ENCODE results near the gene LIMS4.
"Not testable (repeated sequence)": the region's sequence is repeated elsewhere in the genome, so short reads cannot be mapped to it uniquely, and the experiment has no call there.

LIMS4 gene

DNA sequence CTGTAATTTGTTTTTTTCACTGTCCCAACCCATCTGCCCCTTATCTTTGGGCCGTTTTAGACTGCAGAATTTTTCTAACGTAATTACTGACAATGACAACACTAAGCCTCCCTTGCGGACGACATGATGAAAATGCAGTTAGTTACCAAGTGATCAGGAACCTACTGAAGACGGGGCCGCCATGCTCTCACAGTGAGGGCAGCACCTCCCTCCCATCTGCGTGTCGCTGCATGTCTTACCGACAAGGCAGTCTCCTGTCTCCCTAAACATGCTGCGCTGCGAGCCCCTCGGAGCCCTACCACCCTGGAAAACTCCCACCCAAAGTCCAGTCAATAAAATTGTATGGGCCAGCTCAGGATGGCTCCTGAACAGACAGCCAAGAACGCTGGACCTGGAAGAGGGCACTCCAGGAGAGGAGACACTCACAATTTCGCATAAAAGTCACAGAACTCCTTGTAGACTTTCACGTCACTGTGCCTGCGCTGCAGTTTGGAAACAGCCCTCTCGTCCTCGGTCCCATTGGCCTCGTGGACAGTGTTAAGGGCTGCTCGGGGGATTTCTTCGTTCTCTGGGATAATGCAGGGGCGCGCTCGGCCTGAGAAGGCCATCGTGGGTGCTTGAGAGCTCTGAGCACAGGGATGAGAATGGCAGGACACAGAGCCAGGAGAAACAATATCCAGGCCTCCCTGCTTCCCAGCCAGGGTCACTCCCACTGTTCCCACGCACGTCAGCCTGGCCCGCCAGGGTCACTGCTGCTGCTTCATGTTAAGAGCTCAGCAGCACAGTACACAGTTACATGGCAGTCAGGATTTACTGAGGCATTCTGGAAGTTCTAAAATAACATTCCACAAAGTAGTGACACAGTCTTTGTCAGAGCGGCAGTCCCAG lies at the start of gene LIMS4:
Gene LIMS4, minus strand, starts transcription at position 646 of the 888 bp plus-strand sequence. Its CDS starts 38 bp downstream, at position 608.
- not testable (repeated sequence) for DNase-seq (ENCODE audit: low read depth)

DNA sequence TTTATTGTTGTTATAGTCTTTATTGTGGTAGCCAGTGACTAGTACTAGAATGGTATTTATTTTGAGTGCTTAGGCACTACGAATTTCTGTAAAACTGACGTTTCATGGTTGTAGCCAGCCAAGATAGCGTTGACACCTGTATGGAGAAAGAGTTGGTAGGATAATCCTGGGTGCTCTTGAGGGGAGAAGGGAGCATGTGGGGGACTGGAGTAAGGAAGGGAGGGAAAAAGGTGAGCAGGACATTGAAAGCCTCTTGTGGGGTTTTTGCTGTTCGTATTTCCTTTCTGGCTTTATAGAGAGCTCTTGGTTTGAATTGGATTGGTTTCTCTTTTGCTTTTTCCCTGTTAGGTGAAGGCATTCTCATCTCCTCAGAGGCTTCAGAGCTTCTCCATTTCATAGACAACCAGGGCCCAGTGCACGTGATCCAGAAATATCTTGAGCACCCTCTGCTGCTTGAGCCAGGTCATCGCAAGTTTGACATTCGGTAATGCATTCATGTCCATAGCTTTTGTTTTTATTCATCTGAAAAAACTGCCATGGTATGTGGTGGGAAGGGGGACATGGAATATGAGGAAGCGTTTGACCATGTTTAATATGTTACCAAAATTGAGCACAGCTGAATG lies 27.2 kb upstream of the LIMS4 start:
- DNase-seq (ENCODE audit: low read depth), result not testable (repeated sequence)

DNA sequence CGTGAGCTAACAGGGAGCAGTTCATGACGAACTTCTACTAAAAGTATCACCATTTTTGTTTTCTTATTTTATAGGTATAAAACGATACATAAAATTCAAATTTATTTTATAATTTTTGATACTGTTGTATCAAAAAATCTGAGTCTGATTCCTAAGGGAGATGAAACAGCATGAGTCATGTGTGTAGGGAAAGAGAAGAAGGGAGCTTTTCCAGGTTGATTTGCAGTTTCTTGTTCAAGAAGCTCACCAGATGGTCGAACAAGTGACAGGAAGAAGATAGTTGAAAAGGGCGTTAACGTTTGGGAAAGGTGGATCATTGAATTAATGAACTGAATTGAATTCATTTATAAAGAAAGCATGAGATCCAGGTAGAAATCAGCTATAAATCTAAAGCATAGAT lies 23.4 kb upstream of the LIMS4 start:
- DNase-seq (ENCODE audit: low read depth), result not testable (repeated sequence)

GRCh38 chr2:110494488-110494887 lies 21.9 kb upstream of the LIMS4 start:
- DNase-seq (ENCODE audit: low read depth), result not testable (repeated sequence)

GRCh38 chr2:110488991-110489390 lies 16.4 kb upstream of the LIMS4 start:
- DNase-seq (ENCODE audit: low read depth), result not testable (repeated sequence)

- DNase-seq (ENCODE audit: low read depth), result not testable (repeated sequence)
Measured at GRCh38 chr2:110482697-110483096, 10.1 kb upstream of the LIMS4 start.

DNA sequence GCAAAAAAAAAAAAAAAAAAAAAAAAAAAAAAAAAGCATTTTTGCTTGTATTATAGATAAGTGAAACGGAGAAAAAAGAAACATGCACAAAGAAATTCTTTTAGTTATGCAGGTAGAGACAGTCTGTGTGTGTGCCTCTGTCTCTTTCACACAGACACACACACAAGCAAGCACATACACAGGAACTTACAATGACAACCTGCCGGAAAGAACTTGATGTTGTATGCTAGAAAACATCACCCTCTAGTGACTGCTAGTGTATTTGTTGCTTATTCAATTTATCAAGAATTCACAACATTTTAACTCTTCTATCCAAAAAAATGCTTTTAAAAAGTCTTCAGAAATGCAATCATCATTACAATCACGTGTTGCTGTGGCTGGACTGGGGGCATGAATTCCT lies 8.6 kb upstream of the LIMS4 start:
- not testable (repeated sequence) for DNase-seq (ENCODE audit: low read depth)

DNA sequence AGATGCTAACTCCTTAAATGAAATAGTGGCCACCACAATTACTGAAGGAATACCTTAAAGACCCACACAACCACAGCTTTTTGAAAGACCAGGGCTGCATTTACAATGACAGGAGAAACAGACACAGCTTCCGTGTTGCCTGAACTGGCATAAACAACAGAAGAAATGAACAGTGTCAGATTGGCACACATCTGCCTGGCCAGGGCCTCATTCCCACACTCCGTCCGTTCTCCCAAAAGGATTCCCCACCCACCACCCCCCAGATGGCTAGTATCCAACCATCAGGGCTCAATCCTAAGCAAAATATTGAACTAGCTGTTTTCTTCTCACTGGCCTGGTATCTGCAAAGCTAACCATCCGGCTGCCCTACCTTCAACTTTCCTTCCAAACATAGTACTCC lies 7.5 kb upstream of the LIMS4 start:
- DNase-seq (ENCODE audit: low read depth), result not testable (repeated sequence)

DNA sequence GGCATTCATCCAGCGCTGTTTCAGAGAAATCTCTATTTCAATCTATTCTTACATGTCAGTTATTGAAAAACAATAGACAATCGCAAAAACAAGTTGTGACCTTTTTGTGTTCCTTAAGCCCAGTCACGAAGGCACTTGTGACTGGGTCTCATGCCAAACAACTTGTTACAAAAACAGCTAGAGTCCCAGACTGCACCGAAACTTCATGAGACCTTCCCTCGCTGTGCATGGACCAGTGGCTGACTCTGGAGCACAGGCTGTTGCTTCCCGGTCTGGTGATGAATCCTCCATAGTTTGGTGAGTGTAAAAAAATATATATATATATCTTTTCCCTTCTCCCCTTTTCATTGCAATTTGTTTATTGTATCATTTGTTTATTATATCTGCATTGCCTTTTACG lies 4.8 kb upstream of the LIMS4 start:
- DNase-seq (ENCODE audit: low read depth), result not testable (repeated sequence)

- DNase-seq (ENCODE audit: low read depth), result not testable (repeated sequence)
Measured at GRCh38 chr2:110476952-110477351, 4.3 kb upstream of the LIMS4 start.

GRCh38 chr2:110475627-110476359 lies 3.2 kb upstream of the LIMS4 start:
- not testable (repeated sequence) for DNase-seq (ENCODE audit: low read depth)

DNA sequence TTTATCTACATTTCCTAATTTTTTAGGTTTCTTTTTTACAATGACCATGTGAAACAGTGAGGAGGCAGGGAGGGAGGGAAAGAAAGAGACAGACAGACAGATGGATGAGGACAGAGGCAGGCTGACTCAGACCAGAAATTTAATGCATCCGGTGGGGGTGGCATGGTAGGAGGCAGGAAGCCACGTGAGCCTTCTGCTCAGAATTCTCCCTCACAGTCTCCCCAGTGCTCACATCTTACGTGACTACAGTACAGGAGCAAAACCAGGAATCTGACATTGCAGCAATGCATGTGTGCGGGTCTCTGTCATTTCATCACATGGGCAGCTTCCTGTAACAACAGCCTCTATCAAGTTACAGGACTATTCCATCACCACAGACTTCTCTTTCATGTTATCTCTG lies 2.3 kb upstream of the LIMS4 start:
- not testable (repeated sequence) for DNase-seq (ENCODE audit: low read depth)

DNA sequence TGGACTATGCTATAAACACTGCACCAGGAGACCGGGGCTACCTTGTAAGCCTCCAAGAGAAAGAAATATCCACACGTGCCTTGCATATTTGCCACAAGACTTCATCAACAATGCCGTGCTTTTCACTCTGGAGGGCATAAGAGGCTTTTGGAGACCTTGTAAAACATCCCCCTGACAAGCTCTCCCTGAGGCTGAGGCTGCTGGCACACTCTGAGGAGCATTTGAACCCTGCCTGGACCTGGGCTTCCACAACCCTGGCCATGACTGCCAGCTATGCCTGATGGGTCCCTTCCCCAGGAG lies 393 bp upstream of the LIMS4 start:
- not testable (repeated sequence) for DNase-seq (ENCODE audit: low read depth)

DNA sequence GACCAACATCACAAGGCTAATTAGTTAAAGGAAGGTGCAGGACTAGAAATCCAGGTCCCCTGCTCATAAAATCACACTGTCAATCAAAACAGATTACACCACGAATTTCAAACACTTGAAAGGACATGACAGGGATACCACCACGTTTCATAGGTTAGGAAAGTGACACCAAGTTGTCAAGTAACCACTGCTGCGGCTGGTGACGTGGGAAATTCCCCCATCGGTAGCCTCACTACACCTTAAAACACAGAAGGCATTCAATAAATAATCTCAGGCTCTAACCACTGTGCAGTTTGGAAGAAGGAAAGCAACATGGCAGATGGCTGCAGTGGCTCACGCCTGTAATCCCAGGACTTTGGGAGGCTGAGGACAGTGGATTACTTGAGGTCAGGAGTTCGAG lies 3.7 kb downstream of the LIMS4 start:
- not testable (repeated sequence) for DNase-seq (ENCODE audit: low read depth)

DNA sequence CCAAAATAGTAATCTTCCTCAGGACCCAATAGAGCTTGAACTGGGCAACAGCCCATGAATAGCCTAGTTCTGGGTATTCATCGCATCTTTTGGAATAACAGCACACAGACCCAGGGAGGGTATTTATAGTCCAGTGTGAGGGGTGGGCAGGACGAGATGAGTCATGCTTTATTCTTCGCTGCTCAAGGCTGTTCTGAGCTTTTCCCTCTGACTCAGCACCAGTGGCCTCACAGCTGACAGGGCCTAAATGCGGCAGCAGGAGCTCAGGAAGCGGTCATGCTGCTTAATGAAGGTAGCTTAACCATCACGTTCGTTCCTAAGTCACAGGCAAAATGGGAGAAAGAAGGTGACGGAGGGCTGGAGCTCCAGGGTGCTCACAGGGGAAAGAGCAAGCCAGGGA lies 7.3 kb downstream of the LIMS4 start:
- not testable (repeated sequence) for DNase-seq (ENCODE audit: low read depth)

GRCh38 chr2:110462458-110462857 lies 10.2 kb downstream of the LIMS4 start:
- not testable (repeated sequence) for DNase-seq (ENCODE audit: low read depth)

- not testable (repeated sequence) for DNase-seq (ENCODE audit: low read depth)
Measured at GRCh38 chr2:110460318-110460717, 12.3 kb downstream of the LIMS4 start.

GRCh38 chr2:110457214-110457590 lies 15.4 kb downstream of the LIMS4 start:
- not testable (repeated sequence) for DNase-seq (ENCODE audit: low read depth)

GRCh38 chr2:110456291-110457213 lies 16.1 kb downstream of the LIMS4 start:
- DNase-seq (ENCODE audit: low read depth), result not testable (repeated sequence)

DNA sequence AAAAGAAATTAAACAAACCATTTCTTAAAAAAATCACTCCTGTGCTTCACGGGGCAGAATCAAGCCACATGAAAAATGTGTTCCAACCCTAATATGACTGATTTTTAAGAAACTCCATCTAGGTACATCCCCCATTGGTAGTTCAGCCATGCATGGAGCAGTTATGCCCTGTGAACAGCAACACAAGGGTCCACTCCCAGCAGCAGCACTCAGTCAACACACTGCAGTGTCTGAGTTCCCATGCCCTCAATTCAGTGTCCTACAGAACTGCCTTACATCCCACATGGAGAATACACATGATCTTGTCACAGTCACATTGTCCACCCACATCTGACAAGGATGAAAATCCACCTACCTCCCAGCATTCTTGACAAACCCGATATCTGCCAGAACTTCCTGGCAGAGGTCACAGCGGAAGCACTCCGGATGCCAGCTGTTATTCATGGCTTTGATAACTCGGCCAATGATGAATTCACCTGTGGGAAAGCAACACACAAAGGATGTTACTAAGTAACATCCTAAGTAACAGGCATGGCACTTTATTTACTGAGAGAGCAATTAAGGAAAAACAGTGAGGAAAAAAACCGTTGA lies 17.4 kb downstream of the LIMS4 start:
- not testable (repeated sequence) for DNase-seq (ENCODE audit: low read depth)

DNA sequence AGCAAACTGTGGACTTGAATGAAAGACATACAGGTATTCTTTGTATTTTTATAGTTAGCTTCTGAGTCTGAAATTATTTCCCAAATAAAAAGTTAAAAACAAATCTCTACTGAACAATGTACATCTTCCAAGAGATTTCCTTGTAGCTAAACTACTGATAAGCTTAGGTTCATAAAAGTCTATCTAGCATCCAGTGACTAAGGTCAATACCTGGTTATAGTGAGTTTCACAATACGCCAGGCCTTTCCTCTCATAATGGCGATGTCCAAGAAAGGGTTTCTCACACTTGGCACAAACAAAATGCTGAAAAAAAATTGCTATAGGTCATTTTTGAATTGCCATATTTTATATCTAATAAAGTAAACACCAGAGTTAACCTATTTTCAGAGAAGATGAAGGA lies 21.7 kb downstream of the LIMS4 start:
- DNase-seq (ENCODE audit: low read depth), result not testable (repeated sequence)

Data from CMK (cell line).